ENCODE data around the gene DSCAM. TPM values are rescaled to one million over a fixed set of nuclear protein-coding genes. Genes with fewer than 3 reads are reported as not detected.
A peak's percentile ranks its signal among the peaks of the same experiment; 100 is the strongest.
"Not testable (repeated sequence)": the region's sequence is repeated elsewhere in the genome, so short reads cannot be mapped to it uniquely, and the experiment has no call there.

Gene DSCAM, protein sequence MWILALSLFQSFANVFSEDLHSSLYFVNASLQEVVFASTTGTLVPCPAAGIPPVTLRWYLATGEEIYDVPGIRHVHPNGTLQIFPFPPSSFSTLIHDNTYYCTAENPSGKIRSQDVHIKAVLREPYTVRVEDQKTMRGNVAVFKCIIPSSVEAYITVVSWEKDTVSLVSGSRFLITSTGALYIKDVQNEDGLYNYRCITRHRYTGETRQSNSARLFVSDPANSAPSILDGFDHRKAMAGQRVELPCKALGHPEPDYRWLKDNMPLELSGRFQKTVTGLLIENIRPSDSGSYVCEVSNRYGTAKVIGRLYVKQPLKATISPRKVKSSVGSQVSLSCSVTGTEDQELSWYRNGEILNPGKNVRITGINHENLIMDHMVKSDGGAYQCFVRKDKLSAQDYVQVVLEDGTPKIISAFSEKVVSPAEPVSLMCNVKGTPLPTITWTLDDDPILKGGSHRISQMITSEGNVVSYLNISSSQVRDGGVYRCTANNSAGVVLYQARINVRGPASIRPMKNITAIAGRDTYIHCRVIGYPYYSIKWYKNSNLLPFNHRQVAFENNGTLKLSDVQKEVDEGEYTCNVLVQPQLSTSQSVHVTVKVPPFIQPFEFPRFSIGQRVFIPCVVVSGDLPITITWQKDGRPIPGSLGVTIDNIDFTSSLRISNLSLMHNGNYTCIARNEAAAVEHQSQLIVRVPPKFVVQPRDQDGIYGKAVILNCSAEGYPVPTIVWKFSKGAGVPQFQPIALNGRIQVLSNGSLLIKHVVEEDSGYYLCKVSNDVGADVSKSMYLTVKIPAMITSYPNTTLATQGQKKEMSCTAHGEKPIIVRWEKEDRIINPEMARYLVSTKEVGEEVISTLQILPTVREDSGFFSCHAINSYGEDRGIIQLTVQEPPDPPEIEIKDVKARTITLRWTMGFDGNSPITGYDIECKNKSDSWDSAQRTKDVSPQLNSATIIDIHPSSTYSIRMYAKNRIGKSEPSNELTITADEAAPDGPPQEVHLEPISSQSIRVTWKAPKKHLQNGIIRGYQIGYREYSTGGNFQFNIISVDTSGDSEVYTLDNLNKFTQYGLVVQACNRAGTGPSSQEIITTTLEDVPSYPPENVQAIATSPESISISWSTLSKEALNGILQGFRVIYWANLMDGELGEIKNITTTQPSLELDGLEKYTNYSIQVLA (N-terminal part only)
- total RNA-seq (1 to 10 TPM; 1.7 to 2.7 (median 2.2) TPM), polyA plus RNA-seq (under 1 TPM; 0.02 to 0.10 (median 0.06) TPM)
- long read RNA-seq, donor 1, result 0 reads
- long read RNA-seq, donor 2, result 0 reads

DNA sequence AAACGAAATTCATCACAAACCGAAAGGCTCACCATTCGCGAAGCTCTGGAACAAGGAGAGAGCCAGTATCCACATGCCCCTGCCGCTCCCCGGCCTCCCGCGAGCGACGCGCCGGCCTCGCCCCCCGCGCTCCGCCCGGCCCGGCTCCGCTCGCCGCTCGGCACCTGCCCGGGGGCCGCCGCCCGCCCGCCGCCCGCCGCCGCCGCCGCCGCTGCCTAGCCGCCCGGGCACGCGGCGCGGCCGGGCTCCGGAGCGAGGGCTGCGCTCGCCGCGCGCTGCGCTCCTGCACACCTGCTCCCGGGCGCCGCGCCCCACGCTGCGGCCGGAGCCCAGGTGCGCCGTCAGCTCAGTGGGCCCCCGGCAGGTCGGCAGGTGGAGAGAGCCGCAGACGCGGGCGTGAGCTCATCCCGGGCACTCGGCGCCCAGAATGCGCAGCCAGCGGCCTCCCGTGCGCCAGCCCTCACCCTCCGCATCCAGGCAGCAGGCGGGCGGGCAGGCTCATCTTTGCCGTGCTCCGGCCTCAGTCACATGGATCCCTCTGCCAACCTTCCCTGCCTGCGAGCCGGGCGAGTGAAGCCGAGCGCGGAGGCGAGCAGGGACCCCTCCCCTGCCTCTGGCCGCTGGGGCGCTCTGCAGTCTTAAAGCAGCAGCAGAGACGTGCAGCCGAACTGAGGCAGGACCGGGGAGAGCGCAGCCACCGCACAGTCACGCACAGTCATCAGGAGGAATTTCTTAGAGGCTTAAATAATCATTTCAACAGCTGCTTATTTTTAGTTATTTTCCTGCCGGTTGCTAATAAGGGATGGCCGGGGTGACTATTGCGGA, at the start of gene DSCAM:
Gene DSCAM (minus strand): TSS at position 572 of the 825 bp plus-strand sequence. CDS start 497 bp downstream, at position 75.
- DNase-seq, result no peak
- Histone ChIP-seq H3K27ac (peak within 1 kb of the TSS in 4 of 8 donors; percentile 32 to 56 (median 46)), H3K4me3 (peak within 1 kb of the TSS in 3 of 8 donors; percentile 1 to 51 (median 19)), H3K27me3 (replicated peaks in 1 of 7) (peaks cover 0 to 65% (median 17%) of the 10 kb centered on the region in 7 donors), H3K9me3 (no peaks in the 10 kb centered on the region), H3K36me3 (no peaks in the 10 kb centered on the region), H3K4me1 (peaks cover 0 to 3% (median 0%) of the 10 kb centered on the region in 6 donors)
- TF ChIP-seq POLR2AphosphoS5 (IDR thresholded peaks at IDR 0.05), result peak in 2 of 3 donors; percentile 32 to 64
- TF ChIP-seq, protein P1, sequence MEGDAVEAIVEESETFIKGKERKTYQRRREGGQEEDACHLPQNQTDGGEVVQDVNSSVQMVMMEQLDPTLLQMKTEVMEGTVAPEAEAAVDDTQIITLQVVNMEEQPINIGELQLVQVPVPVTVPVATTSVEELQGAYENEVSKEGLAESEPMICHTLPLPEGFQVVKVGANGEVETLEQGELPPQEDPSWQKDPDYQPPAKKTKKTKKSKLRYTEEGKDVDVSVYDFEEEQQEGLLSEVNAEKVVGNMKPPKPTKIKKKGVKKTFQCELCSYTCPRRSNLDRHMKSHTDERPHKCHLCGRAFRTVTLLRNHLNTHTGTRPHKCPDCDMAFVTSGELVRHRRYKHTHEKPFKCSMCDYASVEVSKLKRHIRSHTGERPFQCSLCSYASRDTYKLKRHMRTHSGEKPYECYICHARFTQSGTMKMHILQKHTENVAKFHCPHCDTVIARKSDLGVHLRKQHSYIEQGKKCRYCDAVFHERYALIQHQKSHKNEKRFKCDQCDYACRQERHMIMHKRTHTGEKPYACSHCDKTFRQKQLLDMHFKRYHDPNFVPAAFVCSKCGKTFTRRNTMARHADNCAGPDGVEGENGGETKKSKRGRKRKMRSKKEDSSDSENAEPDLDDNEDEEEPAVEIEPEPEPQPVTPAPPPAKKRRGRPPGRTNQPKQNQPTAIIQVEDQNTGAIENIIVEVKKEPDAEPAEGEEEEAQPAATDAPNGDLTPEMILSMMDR (IDR thresholded peaks at IDR 0.05 in 8 of 11, conservative IDR thresholded peaks at IDR 0.05 in 3 of 11), result no peak
- no peak for TF ChIP-seq POLR2A (IDR thresholded peaks at IDR 0.05)
- 8 to 14% (median 8%) methylated on average over 33 to 94 of the region's 94 CpGs for WGBS, 5 donors
- intact Hi-C loops (cut with DNase I; ENCODE audit: low total_unique reads), result no loop called here

DNA sequence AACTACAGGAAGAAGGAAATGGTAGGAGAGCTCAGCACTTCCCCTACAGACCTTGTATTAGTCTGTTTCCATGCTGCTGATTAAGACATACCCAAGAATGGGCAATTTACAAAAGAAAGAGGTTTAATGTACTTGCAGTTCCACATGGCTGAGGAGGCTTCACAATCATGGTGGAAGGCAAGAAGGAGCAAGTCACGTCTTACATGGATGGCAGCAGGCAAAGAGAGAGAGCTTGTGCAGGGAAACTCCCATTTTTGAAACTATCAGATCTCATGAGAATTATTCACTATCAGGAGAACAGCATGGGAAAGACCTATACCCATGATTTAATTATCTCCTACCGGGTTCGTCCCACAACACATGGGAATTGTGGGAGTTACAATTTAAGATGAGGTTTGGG, 48.7 kb upstream of the DSCAM start:
- DNase-seq; intact Hi-C loops (cut with DNase I; ENCODE audit: low total_unique reads); H3K4me3 ChIP-seq; H3K27ac ChIP-seq; H3K27me3 ChIP-seq (replicated peaks in 1 of 7); H3K4me1 ChIP-seq; H3K36me3 ChIP-seq: not testable (repeated sequence)
- 86 to 93% (median 91%) methylated on average over 3 of the region's 3 CpGs for WGBS, 5 donors
- H3K9me3 ChIP-seq, result peaks cover 0 to 42% (median 26%) of the 10 kb centered on the region in 8 donors

DNA sequence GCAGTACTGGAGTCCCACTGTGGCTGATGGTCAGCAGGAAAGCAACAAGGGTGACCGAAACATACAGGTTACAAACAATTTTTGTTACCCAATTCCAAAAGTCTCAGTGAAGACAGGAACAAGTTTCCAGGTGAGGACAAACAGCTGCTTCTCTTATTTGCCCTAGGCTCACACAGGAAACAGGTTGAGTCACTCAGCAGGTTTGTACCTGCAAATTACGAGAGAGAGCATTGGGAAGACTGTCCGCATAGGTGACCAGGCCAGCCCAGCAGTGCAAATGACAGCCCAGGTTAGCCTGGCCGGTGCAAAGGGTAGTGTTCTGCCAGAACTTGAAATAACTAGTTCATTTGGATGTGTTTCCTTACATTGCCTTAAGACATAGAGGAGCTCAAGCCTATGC, 40.0 kb upstream of the DSCAM start:
- no peak for DNase-seq
- WGBS, 5 donors, result 71 to 85% (median 77%) methylated on average over 4 of the region's 4 CpGs
- no peak overlapping the region for H3K27ac ChIP-seq
- no peaks in the 10 kb centered on the region for H3K9me3 ChIP-seq
- intact Hi-C loops (cut with DNase I; ENCODE audit: low total_unique reads), result no loop called here
- no peaks in the 10 kb centered on the region for H3K27me3 ChIP-seq (replicated peaks in 1 of 7)
- no peak overlapping the region for H3K4me3 ChIP-seq
- TF ChIP-seq POLR2AphosphoS5 (IDR thresholded peaks at IDR 0.05) (no peak), POLR2A (IDR thresholded peaks at IDR 0.05) (no peak)
- TF ChIP-seq, protein P1 (IDR thresholded peaks at IDR 0.05 in 8 of 11, conservative IDR thresholded peaks at IDR 0.05 in 3 of 11), result no peak
- no peaks in the 10 kb centered on the region for H3K4me1 ChIP-seq
- H3K36me3 ChIP-seq, result no peaks in the 10 kb centered on the region

DNA sequence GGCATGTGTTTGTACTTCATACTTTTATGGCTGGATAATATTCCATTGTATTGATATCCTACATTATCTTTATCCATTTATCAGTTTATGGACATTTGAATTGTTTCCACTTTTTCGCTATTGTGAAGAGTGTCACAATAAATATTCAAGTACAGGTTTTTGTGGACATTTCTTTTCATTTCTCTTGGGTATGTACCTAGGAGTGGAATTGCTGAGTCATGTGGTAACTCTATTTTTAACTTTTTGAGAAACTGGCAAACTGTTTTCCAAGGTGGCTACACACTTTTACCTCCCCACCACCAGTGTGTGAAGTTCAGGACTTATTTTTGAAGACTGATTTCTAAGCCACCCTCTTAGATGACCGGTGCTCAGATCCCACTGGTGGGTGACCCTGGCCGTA, 39.0 kb upstream of the DSCAM start:
- no peak overlapping the region for H3K4me3 ChIP-seq
- H3K27me3 ChIP-seq (replicated peaks in 1 of 7), result no peaks in the 10 kb centered on the region
- no peak overlapping the region for H3K27ac ChIP-seq
- H3K36me3 ChIP-seq, result no peaks in the 10 kb centered on the region
- no peaks in the 10 kb centered on the region for H3K9me3 ChIP-seq
- DNase-seq, result no peak
- 59 to 97% (median 89%) methylated on average over 3 of the region's 3 CpGs for WGBS, 5 donors
- no peaks in the 10 kb centered on the region for H3K4me1 ChIP-seq
- TF ChIP-seq, protein P1 (IDR thresholded peaks at IDR 0.05 in 8 of 11, conservative IDR thresholded peaks at IDR 0.05 in 3 of 11), result no peak
- TF ChIP-seq POLR2A (IDR thresholded peaks at IDR 0.05) (no peak), POLR2AphosphoS5 (IDR thresholded peaks at IDR 0.05) (no peak)
- intact Hi-C loops (cut with DNase I; ENCODE audit: low total_unique reads), result no loop called here

Data from spleen (tissue), 13 donors.